Measurements from ENCODE around the gene CANX.
A peak's percentile ranks its signal among the peaks of the same experiment; 100 is the strongest.
"Not testable (repeated sequence)": the region's sequence is repeated elsewhere in the genome, so short reads cannot be mapped to it uniquely, and the experiment has no call there.

Gene CANX
- total RNA-seq = 470 to 558 reads per million in 2 donors

DNA sequence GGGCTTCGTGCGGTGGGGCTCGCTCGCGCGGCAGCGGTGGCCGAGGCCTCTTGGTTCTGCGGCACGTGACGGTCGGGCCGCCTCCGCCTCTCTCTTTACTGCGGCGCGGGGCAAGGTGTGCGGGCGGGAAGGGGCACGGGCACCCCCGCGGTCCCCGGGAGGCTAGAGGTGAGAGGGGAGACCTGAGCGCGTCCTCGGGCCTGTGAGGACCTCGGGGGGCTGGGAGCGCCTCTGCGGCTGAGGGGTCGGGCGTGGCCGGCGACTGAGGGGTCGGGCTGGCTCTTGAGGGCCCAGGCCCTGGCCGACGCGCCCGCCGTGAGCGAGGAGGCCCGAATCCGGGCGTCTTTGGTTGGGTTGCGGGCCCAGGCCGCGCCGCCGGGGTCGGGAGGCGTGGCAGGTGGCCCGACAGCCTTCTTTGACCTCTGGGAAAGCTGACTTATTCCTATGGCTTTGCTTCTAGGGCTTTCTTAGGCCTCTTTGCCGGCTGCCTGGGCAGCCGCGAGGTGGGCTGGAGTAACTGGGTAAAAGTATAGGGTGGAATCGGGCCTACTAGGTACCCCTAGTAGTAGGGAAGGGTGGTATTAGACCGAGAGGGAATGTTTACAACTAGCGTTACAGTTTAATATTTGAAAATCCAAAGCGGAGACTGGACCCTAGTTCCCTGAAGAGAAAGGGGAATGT is at the start of gene CANX:
TSS of gene CANX (plus strand) at position 33 of the 681 bp plus-strand sequence. CDS start 6,715 bp downstream, outside the sequence.
- no peak for DNase-seq

DNA sequence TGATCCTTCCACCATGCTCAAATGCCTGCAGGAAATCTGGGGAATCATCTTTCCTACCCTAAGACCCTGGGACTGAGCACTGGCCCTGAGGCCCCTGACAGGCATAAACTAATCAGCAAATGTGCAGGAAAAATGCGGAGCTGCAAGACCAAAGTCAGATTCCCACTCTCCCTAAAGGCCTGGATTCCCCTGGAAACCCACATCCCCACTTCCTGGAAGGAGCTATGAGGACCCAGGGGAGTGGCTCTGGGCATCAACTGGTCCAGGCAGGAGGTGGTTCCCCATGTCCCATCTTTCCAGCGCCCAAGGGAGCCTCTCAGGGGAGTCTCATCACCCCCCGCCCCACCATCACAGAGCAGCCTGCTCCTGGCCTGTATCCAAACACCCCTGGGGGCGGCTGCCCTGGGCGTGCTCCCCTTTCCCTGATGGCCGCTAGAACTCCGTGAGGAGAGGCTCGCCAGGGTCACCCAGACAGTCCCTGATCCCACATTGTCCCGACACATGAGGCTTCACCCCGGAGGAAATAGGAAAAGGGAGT is 49.5 kb upstream of the CANX start:
- DNase-seq = not testable (repeated sequence)

DNA sequence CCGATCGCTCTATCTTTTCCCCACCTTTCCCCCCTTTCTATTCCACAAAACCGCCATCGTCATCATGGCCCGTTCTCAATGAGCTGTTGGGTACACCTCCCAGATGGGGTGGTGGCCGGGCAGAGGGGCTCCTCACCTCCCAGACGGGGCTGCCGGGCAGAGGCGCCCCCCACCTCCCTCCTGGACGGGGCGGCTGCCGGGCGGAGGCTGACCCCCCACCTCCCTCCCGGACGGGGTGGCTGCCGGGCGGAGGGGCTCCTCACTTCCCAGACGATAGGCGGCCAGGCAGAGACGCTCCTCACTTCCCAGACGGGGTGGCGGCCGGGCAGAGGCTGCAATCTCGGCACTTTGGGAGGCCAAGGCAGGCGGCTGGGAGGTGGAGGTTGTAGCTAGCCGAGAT is 48.5 kb upstream of the CANX start:
- not testable (repeated sequence) for DNase-seq

DNA sequence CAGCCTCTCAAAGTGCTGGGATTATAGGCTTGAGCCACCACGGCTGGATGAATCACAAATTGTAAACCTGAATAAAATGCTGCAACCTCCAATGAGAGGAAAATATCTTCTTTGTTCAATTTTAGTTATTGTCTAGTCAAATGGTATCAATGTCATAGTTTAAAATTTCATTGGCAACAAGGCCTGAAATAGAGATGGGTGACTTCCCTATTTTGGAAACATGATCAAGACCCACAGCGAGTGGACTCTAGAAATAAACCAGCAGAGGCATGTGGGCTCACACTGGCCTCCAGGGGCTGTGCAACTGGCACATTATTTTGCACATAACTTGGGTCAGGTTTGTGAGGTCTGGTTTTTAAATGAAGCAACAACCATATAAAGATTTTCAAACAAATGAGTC is 45.6 kb upstream of the CANX start:
- not testable (repeated sequence) for DNase-seq

DNA sequence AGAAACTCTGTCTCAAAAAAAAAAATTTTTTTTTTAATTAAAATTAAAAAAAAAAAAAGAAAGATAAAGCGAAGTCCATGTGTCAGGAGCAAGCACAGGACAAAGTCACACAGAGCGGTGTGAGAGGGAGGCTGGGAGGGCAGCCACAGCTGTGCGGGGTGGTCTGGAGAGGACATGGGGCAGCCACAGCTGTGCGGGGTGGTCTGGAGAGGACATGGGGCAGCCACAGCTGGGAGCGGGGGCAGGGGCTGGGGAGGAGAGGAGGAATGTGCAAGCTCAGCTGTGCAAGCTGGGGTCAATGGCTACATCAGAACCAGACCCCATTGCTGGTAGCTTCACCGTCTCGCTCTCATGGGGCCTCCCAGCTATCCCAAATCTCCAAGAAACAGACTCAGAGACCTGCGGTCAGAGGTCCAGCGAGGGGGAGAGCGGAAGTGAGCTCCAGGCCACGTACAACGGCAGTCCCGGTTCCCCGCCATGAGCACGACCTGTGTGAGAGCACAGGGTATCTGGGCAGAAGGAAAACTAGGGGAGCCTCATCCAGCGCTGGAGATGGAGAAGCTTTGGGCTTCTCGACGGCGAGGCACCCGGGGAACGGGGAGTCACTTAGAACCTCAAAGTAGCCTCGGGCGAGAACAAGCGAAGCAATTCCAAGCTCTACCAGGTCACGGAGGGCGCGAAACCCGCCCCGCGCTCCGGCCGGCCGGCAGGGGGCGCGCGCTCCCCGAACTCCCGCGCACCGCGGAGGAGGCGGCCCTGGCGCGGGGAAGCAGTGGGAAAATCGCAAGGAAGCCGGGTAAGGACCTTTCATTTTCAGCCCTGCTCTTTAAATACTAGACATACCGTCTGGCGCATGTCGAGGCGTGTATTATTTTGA is 41.2 kb upstream of the CANX start:
- DNase-seq = not testable (repeated sequence)

GRCh38 chr5:179658179-179658856 is 40.4 kb upstream of the CANX start:
- DNase-seq = not testable (repeated sequence)

DNA sequence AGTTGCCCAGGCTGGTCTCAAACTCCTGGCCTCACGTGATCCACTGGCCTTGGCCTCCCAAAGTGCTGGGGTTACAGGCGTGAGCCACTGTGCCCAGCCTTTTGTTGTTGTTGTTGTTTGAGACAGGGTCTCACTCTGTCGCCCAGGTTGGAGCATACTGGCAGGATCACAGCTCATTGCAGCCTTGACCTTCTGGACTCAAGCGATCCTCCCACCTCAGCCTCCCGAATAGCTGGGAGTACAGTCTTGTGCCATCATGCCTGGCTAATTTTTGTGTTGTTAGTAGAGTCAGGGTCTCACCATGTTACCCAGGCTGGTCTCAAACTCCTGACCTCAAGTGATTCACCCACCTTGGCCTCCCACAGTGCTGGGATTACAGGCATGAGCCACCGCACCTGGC is 37.1 kb upstream of the CANX start:
- not testable (repeated sequence) for DNase-seq

DNA sequence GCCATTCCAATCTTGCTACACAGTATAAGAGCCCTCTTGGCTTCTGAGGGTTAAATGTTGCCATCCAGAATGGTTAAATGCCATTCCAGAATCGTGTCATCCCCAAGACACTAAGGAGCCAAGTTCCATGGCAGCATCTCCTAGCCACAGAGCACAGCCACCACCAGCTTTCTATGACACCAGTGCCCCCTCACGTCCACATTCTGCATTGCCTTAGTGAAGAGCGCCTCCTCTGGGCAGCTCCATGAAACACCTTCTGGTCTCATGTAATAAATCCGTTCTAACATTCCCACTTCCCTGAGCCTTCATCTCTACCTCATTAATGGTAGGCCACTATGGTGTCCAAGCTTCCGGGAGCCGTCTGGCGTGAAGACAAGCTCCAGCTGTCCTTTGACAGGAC is 30.4 kb upstream of the CANX start:
- no peak for DNase-seq

GRCh38 chr5:179678223-179679013 is 20.3 kb upstream of the CANX start:
- peak; percentile 95 for DNase-seq

GRCh38 chr5:179679014-179679674 is 19.6 kb upstream of the CANX start:
- peak; percentile 48 for DNase-seq

- no peak for DNase-seq
Observed at GRCh38 chr5:179680014-179680779, 18.6 kb upstream of the CANX start.

DNA sequence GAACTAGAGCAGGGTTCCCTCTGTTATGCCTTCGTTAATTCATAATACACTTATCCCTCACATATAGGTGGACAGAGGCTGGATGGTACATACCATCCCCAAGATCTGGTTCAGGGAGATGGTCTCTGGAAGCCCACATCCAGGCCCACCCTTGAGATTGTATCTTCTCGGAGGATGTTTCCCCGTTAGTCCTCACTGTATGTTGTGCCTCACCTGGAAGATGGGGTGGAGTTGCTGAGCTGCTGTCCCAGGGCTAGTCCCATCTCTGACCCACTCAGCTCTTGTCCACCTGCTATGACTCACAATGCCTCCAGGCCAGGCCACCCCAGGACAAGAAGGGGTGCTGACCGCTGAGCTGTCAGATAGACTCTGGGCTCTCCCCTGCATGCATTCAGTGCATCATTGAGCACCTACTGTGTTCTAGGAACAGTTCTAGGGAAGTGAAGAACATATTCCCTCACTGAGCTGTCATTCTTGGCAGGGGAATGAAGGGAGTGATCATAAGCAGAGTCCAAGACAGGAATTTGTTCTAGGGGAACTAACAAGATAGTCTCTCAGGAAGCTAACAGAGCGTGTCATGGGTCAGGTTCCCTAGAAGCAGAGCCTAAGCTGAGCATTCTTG is 17.9 kb upstream of the CANX start, which contains the start of gene CBY3:
TSS of gene CBY3 (minus strand) at position 255 of the 622 bp plus-strand sequence. CDS start at position 139, 116 bp downstream.
- DNase-seq = no peak

- not testable (repeated sequence) for DNase-seq
Observed at GRCh38 chr5:179689212-179689611, 9.6 kb upstream of the CANX start.

DNA sequence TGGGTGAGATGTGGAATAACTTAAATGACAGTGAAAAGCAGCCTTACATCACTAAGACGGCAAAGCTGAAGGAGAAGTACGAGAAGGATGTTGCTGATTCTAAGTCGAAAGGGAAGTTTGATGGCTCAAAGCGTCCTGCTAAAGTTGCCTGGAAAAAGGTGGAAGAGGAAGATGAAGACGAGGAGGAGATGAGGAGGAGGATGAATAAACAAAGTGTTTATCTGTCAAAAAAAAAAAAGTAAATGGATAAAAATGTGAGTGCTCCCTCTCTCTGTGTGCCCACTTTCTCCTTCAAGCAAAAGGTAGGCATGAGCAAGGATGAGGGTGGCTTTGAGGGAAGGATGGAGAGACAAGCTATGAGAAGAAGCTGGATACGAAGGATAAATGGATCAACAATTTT is 4.2 kb upstream of the CANX start:
- DNase-seq = no peak

DNA sequence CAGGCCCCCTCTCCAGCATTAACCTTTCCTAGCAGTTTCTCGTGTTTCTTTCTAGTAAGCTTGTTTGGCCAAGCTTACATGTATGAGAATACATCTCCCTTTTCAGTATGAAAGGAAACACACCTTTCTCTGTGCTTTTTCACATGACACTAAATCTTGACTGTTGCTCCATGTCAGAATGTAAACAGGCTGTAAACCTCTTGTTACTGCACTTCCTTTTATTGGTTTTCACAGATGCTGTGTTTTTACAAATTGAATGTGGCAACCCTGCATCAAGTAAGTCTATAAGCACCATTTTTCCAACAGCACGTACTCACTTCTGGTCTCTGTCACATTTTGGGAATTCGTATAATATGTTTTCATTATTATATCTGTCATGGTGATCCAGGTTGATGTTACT is 2.2 kb upstream of the CANX start:
- no peak for DNase-seq

DNA sequence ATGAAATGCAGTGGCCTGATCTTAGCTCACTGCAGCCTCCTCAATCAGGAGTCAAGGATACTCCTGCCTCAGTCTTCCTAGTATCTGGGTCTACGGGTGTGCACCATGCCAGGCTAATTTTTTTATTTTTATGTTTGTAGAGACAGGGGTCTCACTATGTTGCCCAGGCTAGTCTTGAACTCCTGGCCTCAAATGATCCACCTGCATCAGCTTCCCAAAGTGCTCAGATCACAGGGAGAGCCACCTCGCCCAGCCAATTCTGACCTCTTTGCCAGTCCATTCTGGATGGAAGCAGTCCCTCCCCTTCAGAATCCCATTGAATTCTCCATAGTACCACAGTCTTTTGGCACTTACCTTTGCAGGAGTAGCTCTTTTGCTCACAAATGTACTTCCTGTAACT is 1.7 kb upstream of the CANX start:
- no peak for DNase-seq

- not testable (repeated sequence) for DNase-seq
Observed at GRCh38 chr5:179697543-179697942, 1.2 kb upstream of the CANX start.

DNA sequence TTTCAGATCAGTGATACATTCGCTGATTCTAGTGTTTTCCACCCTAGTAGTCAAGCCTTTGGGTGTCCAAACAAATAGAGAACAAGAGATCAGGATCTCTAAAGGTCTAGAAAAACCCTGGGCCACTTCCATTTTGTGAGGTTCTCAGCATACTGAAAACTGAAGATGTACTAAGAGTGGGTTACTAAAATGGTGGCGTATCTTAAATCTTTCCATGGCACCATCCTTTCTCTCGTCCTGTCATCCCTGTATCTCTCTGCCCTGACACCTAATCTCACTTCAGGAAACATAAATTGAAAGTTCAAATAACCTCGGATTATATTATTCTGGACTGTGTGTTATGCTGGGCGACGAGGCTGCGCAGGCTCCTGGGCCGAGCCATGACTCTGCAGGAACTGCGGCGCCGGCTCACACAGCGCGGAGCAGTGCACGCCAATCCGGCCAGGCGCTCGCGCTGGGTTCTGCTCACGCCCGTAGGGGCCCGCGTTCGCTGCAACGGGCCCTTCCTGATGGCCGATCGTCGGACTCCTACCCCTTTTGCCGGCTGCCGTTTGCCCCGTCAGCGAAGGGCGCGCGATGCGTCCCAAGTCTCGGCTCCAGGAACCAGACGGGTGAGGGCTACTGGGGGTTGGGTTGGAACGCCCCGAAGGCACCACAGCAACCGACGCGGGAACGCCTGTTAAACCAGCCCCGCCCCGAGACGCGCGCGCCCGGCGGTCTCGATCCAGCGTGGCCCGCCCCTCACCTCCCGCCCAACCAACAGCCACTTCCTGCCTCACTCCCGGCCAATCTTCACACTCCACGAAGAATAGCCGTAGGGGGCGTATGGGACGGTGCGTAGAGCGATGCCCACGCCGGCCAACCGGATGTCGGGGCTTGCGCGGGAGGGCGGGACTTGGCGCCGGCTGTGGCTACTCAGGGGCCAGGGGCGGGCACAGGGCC is 503 bp upstream of the CANX start:
- DNase-seq = peak; percentile 99

- no peak for DNase-seq
Observed at GRCh38 chr5:179699616-179700237, 960 bp downstream of the CANX start.

All from activated gamma-delta T cell (primary cell).